ENCODE results near the gene CACUL1.
A peak's percentile ranks its signal among the peaks of the same experiment; 100 is the strongest.
"Not testable (repeated sequence)": the region's sequence is repeated elsewhere in the genome, so short reads cannot be mapped to it uniquely, and the experiment has no call there.

The CACUL1 gene

DNA sequence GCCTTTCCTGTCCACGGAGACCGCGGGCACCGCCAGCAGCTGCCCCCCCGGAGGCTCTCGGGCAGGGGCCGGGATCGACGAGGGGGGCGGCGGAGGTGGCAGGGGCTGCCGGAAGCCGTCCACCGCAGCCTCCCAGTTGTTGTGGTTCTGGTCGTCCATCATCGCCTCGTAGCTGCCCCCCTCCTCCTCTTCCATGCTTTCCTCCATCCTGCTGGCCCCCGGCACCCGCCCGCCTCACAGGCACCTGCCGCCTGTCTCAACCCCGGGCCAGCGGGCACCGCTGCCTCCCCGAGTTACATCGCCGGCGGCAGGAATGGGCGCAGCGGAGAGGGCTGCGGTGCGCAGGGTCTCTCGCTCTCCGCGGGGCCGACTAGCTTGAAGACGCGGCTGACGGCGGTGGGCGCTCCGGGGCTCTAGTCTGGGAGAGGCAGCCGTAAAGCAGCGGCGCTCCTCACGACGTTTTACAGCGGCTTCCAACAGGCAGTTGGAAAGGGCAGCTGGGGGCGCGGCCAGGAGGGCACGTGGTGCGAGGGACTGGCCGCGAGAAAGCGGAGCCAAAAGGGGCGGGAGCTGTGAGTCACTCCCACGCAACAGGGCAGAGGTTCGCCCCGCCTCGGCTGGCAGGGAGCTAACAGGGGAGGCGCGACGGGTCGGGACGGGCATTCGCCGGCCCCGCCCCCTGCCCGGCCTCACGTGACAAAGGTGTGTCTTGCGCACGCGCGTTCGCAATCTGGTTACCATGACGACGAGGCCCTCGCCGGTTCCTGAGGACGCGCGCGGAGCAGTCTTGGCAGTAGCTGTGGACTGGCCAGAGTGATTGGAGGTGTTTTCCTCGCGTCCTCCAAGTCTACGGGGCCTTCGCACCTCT is at the start of gene CACUL1:
CACUL1 (minus strand) TSS at position 415 of the 868 bp plus-strand sequence; CDS start at position 207, 208 bp downstream.
- DNase-seq: peak; percentile 100

- no peak for DNase-seq
Measured at GRCh38 chr10:118804262-118804773, 49.5 kb upstream of the CACUL1 start.

GRCh38 chr10:118802126-118802793 is 47.5 kb upstream of the CACUL1 start:
- DNase-seq: no peak

- DNase-seq: no peak
Measured at GRCh38 chr10:118800920-118801319, 46.1 kb upstream of the CACUL1 start.

- no peak for DNase-seq
Measured at GRCh38 chr10:118799777-118800176, 45.0 kb upstream of the CACUL1 start.

DNA sequence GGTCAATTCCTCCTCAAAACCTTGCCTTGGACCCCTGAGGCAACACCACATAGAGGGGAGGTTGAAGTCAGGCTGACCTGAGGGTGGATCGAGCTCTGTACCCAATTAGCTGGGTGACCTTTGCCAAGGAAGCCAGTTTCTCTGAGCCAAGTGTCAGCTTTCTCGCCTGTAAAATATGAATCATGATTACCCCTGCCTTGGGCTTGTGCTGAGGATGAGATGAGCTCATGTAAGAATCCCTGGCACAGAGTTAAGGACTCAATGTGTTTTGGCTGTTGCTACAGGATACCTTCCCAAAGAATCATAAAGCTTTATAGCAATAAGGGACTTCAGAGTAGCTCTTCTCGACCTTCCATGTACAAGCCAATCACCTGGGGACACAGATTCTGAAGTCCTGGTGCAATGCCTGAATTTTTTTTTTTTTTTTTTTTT is 43.5 kb upstream of the CACUL1 start:
- DNase-seq: no peak

GRCh38 chr10:118794971-118795370 is 40.2 kb upstream of the CACUL1 start:
- not testable (repeated sequence) for DNase-seq

- no peak for DNase-seq
Measured at GRCh38 chr10:118793545-118793944, 38.8 kb upstream of the CACUL1 start.

GRCh38 chr10:118792526-118792925 is 37.8 kb upstream of the CACUL1 start:
- DNase-seq: no peak

DNA sequence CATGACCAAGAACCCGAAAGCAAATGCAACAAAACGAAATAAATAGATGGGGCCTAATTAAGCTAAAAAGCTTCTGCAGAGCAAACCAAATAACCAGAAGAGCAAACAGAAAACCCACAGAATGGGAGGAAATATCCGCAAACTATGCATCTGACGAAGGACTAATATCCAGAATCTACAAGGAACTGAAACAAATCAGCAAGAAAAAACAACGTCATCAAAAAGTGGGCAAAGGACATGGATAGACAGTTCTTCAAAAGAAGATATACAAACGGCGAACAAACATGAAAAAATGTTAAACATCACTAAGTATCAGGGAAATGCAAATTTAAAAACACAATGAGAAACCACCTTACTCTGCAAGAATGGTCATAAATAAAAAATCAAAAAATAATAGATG is 35.3 kb upstream of the CACUL1 start:
- no peak for DNase-seq

DNA sequence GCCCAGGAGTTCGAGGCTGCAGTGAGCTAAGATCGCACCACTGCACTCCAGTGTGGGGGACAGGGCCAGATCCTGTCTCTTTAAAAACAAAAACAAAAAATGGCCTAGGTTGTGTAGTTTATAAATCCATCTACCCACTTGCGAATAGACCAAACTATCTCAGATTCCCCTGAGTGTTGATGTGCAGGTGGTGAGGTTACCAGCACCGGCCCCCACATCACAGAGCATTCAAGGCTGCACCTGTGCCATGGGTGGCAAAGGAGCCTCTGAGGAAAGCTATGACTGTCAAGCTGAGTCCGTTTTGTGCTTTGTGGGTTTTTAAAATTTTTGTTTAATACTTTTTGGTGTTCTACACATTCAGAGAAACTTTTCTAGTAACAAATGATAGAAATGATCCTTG is 30.8 kb upstream of the CACUL1 start:
- DNase-seq: no peak

DNA sequence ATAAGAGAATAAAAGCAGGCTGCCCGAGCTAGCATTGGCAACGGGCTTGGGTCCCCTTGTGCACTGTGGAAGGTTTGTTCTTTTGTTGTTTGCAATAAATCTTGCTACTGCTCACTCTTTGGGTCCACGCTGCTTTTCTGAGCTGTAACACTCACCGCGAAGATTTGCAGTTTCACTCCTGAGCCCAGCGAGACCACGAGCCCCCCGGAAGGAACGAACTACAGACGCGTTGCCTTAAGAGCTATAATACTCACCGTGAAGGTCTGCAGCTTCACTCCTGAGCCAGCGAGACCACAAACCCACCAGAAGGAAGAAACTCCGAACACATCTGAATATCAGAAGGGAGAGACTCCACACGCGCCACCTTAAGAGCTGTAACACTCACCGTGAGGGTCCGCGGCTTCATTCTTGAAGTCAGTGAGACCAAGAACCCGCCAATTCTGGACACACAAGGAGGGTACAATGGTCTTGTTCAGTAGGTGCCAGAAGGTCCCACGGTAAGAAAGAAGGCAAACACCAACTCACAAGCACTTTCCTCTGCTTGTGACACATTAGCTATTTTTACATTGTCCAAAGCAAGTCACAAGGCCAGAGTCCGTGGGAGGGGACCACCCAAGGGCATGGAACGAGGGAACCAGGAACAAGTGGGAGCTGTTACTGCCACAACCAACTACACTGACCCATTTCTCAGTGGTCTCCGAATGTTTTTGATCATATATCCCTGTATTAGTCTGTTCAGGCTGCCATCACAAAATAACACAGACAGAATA is 29.2 kb upstream of the CACUL1 start:
- DNase-seq: no peak

GRCh38 chr10:118782916-118783465 is 28.2 kb upstream of the CACUL1 start:
- not testable (repeated sequence) for DNase-seq

DNA sequence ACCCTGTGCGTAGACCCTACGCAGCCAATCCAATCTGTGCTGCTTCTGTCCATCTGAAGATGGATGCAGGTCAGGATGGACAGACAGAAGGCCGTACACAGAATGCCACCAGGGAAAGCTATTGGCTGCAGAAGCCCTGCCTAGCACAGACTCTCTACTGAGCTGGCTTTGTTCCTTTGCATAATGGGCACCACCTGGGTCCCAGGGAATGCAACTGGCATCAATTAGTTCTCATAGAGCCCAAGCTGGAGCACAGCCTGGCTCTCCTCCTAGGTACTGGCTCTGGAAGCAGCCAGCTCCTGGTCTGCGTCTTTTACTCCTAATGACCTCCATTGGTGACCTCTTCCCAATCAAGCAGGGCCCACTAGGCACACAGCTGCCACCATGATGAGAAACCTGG is 26.8 kb upstream of the CACUL1 start:
- DNase-seq: no peak

GRCh38 chr10:118778727-118779126 is 24.0 kb upstream of the CACUL1 start:
- DNase-seq: no peak

- DNase-seq: no peak
Measured at GRCh38 chr10:118776960-118777359, 22.2 kb upstream of the CACUL1 start.

DNA sequence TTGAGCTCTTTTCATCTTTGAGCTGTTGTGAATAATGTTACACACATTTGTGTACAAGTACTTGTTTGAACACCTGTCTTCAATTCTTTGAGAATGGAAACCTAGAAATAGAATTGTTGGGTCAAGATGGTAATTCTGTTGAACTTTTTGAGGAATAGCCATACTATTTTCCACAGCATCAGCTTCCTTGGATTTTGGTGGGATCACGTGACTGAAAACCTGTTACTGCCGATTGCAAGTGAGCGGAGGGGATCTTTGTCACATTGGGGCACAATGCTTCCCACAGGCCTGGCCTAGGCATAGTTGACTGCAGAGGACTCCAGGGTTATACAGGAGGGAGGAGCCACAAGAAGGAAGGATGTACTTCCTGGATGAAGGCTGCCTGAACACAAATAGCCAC is 21.3 kb upstream of the CACUL1 start:
- DNase-seq: no peak

GRCh38 chr10:118775478-118775877 is 20.7 kb upstream of the CACUL1 start:
- DNase-seq: no peak

DNA sequence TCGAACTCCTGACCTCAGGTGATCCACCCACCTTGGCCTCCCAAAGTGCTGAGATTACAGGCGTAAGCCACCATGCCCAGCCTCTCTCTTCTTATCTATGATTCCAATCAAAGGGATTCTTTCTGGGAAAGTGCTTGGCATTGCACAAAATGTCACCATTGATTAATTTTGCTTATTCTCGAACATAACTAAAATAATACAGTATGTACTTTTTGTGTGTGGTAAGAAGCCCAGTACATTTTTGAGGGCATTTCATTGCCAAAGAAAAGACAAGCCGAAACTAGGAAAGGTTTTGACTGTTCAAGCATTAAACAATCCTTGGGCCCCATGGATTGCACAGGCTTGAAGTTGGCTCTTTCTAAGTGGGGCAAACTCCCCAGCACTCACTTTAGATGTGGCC is 18.3 kb upstream of the CACUL1 start:
- no peak for DNase-seq

DNA sequence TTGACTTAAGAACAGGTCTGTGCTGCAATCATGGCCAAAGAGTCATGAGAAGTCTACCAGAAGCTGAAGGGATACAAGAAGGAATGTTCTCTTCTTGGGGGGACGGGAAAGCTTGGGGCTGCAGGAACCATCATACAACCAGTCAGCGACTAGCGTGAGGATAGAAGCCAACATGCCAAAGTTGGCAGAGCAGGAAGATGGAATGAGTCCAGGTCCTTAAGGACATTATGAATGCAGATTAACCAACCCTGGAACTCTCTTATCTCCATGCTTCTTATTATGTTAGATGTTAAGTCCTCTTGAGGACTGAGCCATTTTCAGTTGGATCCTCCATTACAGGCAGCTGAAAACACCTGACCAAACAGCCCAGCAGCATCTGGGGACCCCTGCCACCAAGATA is 17.2 kb upstream of the CACUL1 start:
- no peak for DNase-seq

DNA sequence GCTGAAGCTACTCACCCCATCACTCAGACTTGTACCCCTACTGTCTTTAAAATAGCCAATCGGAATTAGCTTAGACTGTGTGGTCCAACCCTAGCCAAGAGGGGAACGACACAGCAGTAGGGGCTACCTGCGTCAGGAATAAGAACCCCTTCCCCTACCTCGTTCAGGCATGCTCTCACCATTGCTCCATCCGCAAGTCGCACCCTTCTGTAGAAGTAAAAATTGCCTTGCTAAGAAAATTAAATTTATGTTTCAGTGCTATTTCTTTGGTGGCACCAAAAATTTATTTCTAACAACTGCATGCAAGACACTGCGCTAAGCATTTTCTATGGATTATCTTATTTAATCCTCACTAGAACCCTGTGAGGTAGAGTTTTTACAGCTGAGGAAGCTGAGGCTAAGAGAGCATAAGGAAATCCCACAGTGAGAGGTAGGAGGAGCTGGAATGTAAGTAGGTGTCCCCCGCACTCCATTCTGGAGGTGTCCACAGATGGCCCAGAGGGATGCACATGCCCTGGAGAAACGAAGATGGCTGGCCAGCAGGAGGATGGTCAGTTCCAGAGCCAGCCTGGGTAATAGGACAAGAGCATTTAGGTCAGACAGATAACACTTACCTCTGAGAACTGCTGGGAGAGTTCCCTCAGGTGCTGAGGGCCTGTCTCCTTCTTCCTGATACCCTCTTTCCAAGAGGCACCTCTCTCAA is 15.3 kb upstream of the CACUL1 start:
- no peak for DNase-seq
